Naive B cell (primary cell): ENCODE results near the gene ZDHHC16. TPM values are rescaled to one million over a fixed set of nuclear protein-coding genes. Genes with fewer than 3 reads are reported as not detected.

Source experiments
- ATAC-seq, 2 donors: fragments of 150-1000 bp; cut with Tn5 transposase; 2 replicates each; pipeline ENCODE4 v1.10.0; 2021; ENCODE audit warnings: low read depth in 2 of 2, mild to moderate bottlenecking in 2 of 2, moderate library complexity in 2 of 2
- DNase-seq: peaks from one replicate; pipeline ENCODE4 v3.0.0; 2022
- H3K27ac Mint-ChIP-seq, 6 donors: one replicate each; pipeline ENCODE4 v1.8.0; 2020 to 2022; ENCODE audit warnings: mild to moderate bottlenecking in 6 of 6, mixed read lengths in 6 of 6, moderate library complexity in 5 of 6, inconsistent platforms in 2 of 6
- H3K27me3 Mint-ChIP-seq, 3 donors: one replicate each; pipeline ENCODE4 v1.8.0; 2021 to 2022; ENCODE audit warnings: mixed read lengths in 3 of 3, mild to moderate bottlenecking in 1 of 3
- H3K36me3 Mint-ChIP-seq, 2 donors: one replicate each; pipeline ENCODE4 v1.8.0; 2020 to 2022; ENCODE audit warnings: mixed read lengths in 2 of 2, inconsistent platforms in 1 of 2, mild to moderate bottlenecking in 1 of 2
- H3K4me1 Mint-ChIP-seq, 3 donors: one replicate each; pipeline ENCODE4 v1.8.0; 2020 to 2022; ENCODE audit warnings: mixed read lengths in 3 of 3, inconsistent platforms in 1 of 3, mild to moderate bottlenecking in 1 of 3, moderate library complexity in 1 of 3
- H3K4me3 Mint-ChIP-seq, 8 donors: one replicate each; pipeline ENCODE4 v1.8.0; 2020 to 2022; ENCODE audit warnings: mild to moderate bottlenecking in 8 of 8, mixed read lengths in 8 of 8, moderate library complexity in 8 of 8, inconsistent platforms in 2 of 8
- H3K9me3 Mint-ChIP-seq, 7 donors: one replicate each; pipeline ENCODE4 v1.8.0; 2020 to 2022; ENCODE audit warnings: mixed read lengths in 7 of 7, mild to moderate bottlenecking in 5 of 7, inconsistent platforms in 2 of 7, moderate library complexity in 1 of 7
- polyA plus RNA-seq, 6 donors: library from polyadenylated mRNA; unstranded; fragments of 300-500 nt; fragmentation: Illumina TruSeq; gene quantifications; one replicate each; pipeline ENCODE4 v1.2.3, GENCODE V29; 2021; ENCODE audit warnings: low read depth in 6 of 6

The ZDHHC16 gene
- polyA plus RNA-seq, 6 donors from 2014 or later: 23.2 to 57.2 (median 29.5) TPM

GRCh38 chr10:97497572-97498075 lies 51.6 kb downstream of the ZDHHC16 start:
- Mint-ChIP-seq H3K27ac (peak overlapping the region; percentile 94 to 99 (median 97)), H3K36me3 (peaks cover 0 to 3% of the 10 kb centered on the region in 2 donors), H3K4me3 (peak overlapping the region; percentile 92 to 99 (median 98)), H3K9me3 (peaks cover 0 to 2% (median 0%) of the 10 kb centered on the region in 7 donors), H3K27me3 (peaks cover 0 to 25% (median 20%) of the 10 kb centered on the region in 3 donors), H3K4me1 (peaks cover 26 to 56% (median 43%) of the 10 kb centered on the region in 3 donors)
- ATAC-seq (peak in 1 of 2 donors; percentile 5), DNase-seq (peak; percentile 37)

DNA sequence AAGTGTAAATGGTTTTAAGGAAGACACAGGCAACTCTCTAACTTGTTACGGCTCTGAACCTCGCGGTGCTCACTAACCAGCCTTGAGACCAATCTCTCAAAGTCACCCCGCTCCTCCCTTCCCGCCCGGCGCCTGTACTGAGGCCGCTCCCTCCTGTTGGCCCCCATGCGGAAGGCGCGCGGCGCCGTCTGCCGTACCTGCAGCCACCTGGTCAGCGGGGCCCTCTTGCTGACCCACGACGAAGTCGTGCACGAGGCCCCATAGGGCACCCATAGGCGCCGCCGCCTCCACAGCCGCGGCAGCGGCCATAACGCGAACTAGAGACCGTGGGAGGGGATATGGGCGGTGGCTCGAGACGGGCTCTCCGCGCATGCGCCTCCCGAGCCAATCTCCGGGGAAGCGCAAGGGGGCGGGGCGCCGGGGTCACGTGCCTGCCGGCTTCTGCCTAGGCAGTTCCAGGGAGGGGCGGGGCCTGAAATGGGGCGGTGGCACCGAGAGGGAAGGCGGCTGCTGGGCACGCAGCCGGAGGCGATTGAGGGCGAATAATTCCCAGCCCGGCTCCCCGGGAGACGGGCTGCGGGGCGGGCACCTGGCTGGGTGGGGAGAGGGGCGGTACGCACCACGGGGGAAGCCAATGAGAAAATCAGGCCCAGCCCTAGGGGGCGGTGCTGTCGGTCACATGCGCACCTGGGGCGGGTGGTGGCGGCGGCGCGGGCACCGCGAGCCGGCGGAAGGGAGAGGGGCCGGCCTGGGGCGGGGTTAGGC lies 52.3 kb downstream of the ZDHHC16 start, which contains the start of gene MMS19:
Gene MMS19, minus strand, starts transcription at position 347 of the 765 bp plus-strand sequence. Its CDS starts 38 bp downstream, at position 309.
- Mint-ChIP-seq H3K4me3 (peak within 1 kb of the TSS; percentile 92 to 99 (median 98)), H3K36me3 (peaks cover 0 to 3% of the 10 kb centered on the region in 2 donors), H3K27me3 (peaks cover 0 to 25% (median 20%) of the 10 kb centered on the region in 3 donors), H3K4me1 (peaks cover 26 to 55% (median 43%) of the 10 kb centered on the region in 3 donors), H3K9me3 (peaks cover 0 to 2% (median 0%) of the 10 kb centered on the region in 7 donors), H3K27ac (peak within 1 kb of the TSS; percentile 94 to 99 (median 97))
- DNase-seq (peak; percentile 99), ATAC-seq (peak; percentile 83 to 86)

DNA sequence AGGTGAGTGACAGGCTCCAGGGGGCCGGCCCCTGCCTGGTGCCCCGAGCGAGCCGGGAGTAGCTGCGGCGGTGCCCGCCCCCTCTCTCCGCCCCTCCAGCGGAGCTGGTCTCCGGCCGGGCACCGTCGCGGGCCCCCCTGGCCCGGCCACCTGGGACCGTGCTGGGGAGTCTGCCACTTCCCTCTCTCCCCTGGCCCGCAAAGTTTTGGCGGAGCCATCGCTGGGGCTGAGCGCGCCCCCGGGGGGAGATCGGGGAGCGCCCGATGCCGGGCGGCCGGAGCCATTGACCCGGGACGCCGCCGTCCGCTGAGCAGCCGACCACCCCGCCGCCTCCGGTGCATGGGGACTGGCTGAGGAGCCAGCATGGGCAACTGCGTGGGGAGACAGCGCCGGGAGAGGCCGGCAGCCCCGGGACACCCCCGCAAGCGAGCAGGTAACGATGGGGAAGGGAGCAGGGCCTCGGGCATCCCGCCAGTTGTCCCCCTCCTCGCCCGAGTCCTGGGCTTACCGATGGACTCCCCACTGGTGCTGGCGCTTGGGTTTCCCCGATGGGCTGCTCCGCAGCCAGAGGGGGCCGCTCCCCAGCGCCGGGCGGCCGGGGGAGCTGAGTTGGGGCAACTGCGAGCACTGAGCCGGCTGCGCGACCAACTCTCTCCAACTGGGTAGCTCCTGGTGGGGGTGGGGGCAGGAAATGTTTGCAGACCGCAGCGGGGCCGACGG lies 53.0 kb downstream of the ZDHHC16 start, which contains the start of gene UBTD1:
Gene UBTD1, plus strand, starts transcription at position 84 of the 720 bp plus-strand sequence. Its CDS starts 280 bp downstream, at position 364.
- Mint-ChIP-seq H3K9me3 (peaks cover 0 to 2% (median 0%) of the 10 kb centered on the region in 7 donors), H3K36me3 (peaks cover 0 to 3% of the 10 kb centered on the region in 2 donors), H3K4me1 (peaks cover 26 to 48% (median 43%) of the 10 kb centered on the region in 3 donors), H3K27ac (peak within 1 kb of the TSS; percentile 94 to 99 (median 97)), H3K4me3 (peak within 1 kb of the TSS; percentile 92 to 99 (median 98)), H3K27me3 (peaks cover 0 to 25% (median 20%) of the 10 kb centered on the region in 3 donors)
- ATAC-seq: no peak
- no peak for DNase-seq

GRCh38 chr10:97499561-97500296 lies 53.8 kb downstream of the ZDHHC16 start:
- ATAC-seq (no peak), DNase-seq (no peak)
- Mint-ChIP-seq H3K36me3 (peaks cover 0 to 3% of the 10 kb centered on the region in 2 donors), H3K4me3 (peak overlapping the region; percentile 80 to 99 (median 85)), H3K27ac (peak overlapping the region in 3 of 6 donors; percentile 38 to 74 (median 69)), H3K27me3 (peaks cover 0 to 25% (median 20%) of the 10 kb centered on the region in 3 donors), H3K9me3 (peaks cover 0 to 2% (median 0%) of the 10 kb centered on the region in 7 donors), H3K4me1 (peaks cover 19 to 41% (median 39%) of the 10 kb centered on the region in 3 donors)

DNA sequence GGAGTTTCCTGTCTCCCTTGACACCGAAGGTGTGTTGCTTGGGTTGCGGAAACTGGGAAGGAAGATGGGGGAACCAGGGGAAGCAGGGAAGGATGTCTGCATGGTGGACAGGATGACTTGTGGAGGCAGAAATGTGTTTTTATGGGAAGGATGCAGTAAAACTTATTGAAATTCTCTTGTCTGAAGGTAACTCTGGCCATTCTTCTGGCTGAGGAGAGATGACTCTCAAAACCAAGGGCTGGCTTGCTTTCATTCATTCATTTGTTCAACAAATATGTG lies 54.3 kb downstream of the ZDHHC16 start:
- peaks cover 14 to 37% (median 34%) of the 10 kb centered on the region in 3 donors for H3K4me1 Mint-ChIP-seq
- peaks cover 0 to 2% (median 0%) of the 10 kb centered on the region in 7 donors for H3K9me3 Mint-ChIP-seq
- peak overlapping the region; percentile 6 to 99 (median 84) for H3K4me3 Mint-ChIP-seq
- ATAC-seq: no peak
- no peak for DNase-seq
- no peak overlapping the region for H3K27ac Mint-ChIP-seq
- peaks cover 0 to 3% of the 10 kb centered on the region in 2 donors for H3K36me3 Mint-ChIP-seq
- H3K27me3 Mint-ChIP-seq: peaks cover 0 to 25% (median 20%) of the 10 kb centered on the region in 3 donors

GRCh38 chr10:97502916-97503315 lies 56.9 kb downstream of the ZDHHC16 start:
- Mint-ChIP-seq H3K27me3 (peaks cover 0 to 32% (median 20%) of the 10 kb centered on the region in 3 donors), H3K36me3 (peaks cover 0 to 3% of the 10 kb centered on the region in 2 donors), H3K4me1 (peaks cover 4 to 21% (median 14%) of the 10 kb centered on the region in 3 donors), H3K27ac (no peak overlapping the region), H3K9me3 (peaks cover 0 to 2% (median 0%) of the 10 kb centered on the region in 7 donors), H3K4me3 (peak overlapping the region in 1 of 8 donors; percentile 86)
- no peak for DNase-seq
- no peak for ATAC-seq

DNA sequence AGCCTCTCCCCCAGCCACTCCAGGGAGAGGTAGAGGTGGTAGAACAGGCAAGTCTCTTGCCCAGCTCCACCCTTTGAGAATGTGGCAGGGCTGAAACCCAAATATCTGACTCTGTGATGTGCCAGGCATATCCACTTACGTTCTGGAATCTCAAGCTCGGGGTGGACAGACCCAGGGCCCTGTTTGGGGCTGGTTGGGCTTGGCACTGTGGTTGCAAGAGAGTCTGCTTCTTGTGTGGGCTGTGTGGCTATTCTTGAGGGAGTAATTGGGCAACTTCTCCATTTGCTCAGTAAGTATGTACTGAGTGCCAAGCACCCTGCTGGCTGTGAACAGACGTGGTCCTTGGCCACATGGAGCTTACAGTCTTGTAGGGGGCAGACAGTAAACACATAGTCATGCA lies 57.4 kb downstream of the ZDHHC16 start:
- Mint-ChIP-seq H3K4me1 (peaks cover 0 to 16% (median 11%) of the 10 kb centered on the region in 3 donors), H3K27ac (no peak overlapping the region), H3K9me3 (peaks cover 0 to 2% (median 0%) of the 10 kb centered on the region in 7 donors), H3K27me3 (peaks cover 0 to 32% (median 20%) of the 10 kb centered on the region in 3 donors), H3K4me3 (no peak overlapping the region), H3K36me3 (peaks cover 0 to 3% of the 10 kb centered on the region in 2 donors)
- DNase-seq: no peak
- ATAC-seq: no peak

- Mint-ChIP-seq H3K4me3 (no peak overlapping the region), H3K4me1 (peaks cover 0 to 10% (median 5%) of the 10 kb centered on the region in 3 donors), H3K36me3 (peaks cover 0 to 3% of the 10 kb centered on the region in 2 donors), H3K9me3 (peaks cover 0 to under 1% (median 0%) of the 10 kb centered on the region in 7 donors), H3K27ac (no peak overlapping the region), H3K27me3 (peaks cover 0 to 32% (median 19%) of the 10 kb centered on the region in 3 donors)
- ATAC-seq (no peak), DNase-seq (no peak)
Measured at GRCh38 chr10:97505152-97505551, 59.2 kb downstream of the ZDHHC16 start.

GRCh38 chr10:97506199-97506991 lies 60.4 kb downstream of the ZDHHC16 start:
- Mint-ChIP-seq H3K4me1 (peaks cover 0 to 10% (median 3%) of the 10 kb centered on the region in 3 donors), H3K36me3 (no peaks in the 10 kb centered on the region), H3K27ac (no peak overlapping the region), H3K27me3 (peaks cover 0 to 20% (median 6%) of the 10 kb centered on the region in 3 donors), H3K4me3 (no peak overlapping the region), H3K9me3 (no peaks in the 10 kb centered on the region)
- DNase-seq: no peak
- ATAC-seq: peak; percentile 47 to 62
